Activated CD4-positive, CD25-positive, alpha-beta regulatory T cell treated with anti-CD3 and anti-CD28 coated beads, Interleukin-2, amount 50 U/mL, for 72 hours (primary cell): ENCODE measurements around the gene NPNT.

Source experiments
- DNase-seq: peaks from one replicate; pipeline ENCODE4 v3.0.0; 2021

NPNT gene

DNA sequence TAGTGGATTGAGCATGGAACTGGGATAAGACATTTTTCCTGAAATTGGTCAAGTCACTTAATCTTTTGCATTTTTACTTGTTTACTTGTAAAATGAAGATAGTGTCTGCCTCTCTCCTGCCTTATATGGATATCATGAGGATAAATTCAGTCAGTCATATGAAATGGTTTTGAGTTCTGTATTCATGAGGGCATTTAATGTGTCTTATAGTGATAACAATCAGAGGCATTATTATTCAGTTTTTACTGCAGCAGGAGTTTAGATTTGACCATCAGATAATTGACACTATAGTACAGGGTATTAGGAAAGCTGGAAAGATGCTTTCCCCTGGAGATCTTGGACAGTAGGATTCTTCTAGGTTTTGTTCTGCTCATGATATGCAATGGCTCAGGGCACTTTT is 26.0 kb downstream of the NPNT start:
- no peak for DNase-seq

- no peak for DNase-seq
These were observed 28.4 kb downstream of the NPNT start for GRCh38 chr4:105923497-105924238.

- no peak for DNase-seq
These were observed 29.1 kb downstream of the NPNT start for GRCh38 chr4:105924341-105924740.

- no peak for DNase-seq
These were observed 35.4 kb downstream of the NPNT start for GRCh38 chr4:105930698-105931097.

DNA sequence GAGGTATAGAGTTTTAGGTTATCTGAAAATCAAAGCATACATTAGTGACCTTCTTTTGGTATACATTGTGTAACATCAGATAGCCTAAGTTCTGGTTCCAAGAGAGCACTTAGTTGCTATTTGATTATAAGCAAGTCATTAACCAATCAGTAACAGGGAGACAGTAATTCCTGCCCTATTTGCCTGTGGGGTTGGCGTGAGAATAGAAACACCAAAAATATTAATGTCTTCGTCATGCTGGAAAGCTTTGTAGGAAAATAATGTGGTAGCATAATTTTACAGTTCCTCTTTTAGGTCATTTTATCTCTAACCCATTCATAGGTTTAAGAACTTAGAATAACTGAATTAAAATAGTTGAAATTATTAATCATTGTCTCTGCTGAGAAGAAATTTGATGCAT is 37.8 kb downstream of the NPNT start:
- no peak for DNase-seq

DNA sequence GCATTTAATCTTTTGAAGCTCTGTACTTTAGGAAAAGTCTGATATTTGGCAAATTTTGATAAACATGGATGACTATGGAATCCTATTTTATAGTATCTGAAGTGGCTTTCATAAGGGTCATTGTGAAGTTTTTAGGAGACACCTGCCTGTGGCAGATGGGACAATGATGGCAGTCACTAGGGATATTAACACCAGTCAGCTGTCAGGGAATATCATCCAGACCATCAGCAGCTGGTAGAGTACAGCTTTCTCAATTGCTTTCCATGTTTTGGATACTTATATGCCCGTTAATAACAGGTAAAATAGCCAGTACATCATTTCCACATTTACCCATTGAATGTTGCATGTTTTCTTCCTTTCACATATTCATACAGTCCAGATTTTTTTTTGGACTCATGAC is 39.1 kb downstream of the NPNT start:
- DNase-seq: no peak

DNA sequence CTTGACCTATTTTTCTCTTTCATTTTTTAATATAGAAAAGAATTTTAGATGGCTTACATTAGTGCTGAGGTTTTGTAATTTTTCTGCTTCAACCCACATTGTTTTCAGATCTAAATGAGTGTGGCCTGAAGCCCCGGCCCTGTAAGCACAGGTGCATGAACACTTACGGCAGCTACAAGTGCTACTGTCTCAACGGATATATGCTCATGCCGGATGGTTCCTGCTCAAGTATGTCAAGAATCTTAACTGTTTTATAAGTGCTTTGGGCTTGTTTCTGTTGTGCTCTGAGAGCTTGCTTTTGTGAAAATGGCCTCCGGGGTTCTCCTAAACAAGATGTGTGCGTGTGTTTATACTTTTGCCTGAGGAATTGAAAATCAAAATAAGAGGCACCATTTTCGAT is 41.6 kb downstream of the NPNT start:
- no peak for DNase-seq

DNA sequence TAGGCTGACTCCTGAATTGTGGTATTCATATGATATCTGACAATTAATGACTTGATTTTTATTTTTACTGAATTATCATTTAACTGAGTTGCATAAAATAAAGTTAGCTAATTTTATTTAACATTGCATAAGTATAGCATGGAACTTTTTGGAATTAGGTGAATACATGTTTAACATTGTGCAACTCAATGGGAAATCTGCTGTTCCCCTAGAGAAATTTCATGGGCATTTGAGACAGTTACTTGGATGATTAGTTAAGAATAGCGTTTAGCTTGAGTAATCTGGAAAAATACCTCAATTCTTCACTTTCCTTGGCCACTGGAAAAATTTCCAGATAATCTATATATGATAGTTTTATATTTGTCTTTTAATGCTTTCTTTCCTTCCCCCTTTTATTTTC is 42.5 kb downstream of the NPNT start:
- DNase-seq: no peak

DNA sequence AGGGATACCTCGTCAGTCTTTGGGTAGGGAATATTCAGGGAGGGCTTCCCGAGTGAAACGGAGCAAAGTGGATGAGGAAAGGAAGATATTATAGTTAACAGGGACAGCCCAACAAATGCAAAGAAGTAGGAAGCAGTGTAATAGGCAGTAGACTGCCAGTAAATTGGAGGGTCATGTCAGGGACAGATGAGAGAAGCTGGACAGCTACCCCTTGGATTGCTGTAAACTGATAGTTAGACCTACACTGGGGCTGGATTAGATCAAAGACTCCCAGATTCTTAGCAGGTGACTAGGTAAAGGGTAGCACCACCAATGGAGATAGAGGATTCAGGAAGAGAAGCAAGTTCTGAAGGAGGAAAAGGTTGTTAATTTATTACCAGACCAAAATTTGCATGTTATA is 48.0 kb downstream of the NPNT start:
- DNase-seq: no peak

DNA sequence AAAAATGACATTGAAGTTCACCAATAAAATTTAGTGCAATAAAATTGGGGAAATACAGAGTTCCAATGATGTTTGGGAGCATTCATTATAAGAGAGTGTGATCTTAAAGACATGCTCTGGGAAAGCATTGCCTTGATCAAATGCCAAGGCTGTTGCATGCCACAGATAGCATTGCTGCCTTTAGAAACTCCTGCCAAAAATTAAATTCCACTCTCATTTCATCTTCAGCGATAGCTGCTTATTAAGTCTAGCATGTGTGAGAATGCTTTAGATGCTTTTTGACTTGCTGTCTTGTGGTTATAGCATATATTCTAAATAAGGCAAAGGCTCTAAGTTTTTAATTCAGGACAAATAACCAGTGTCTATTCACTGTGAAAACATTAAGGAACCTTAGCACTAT is 49.3 kb downstream of the NPNT start:
- DNase-seq: no peak

DNA sequence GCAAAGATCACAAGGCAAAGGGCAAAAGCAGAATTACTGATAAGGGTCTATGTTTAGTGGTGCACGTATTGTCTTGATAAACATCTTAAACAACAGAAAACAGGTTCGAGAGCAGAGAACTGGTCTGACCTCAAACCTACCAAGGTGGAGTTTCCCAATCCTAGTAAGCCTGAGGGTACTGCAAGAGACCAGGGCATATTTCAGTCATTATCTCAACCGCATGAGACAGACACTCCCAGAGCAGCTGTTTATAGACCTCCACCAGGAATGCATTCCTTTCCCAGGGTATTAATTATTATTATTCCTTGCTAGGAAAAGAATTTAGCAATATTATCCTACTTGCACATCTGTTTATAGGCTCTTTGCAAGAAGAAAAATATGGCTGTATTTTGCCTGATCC is 51.5 kb downstream of the NPNT start:
- no peak for DNase-seq

DNA sequence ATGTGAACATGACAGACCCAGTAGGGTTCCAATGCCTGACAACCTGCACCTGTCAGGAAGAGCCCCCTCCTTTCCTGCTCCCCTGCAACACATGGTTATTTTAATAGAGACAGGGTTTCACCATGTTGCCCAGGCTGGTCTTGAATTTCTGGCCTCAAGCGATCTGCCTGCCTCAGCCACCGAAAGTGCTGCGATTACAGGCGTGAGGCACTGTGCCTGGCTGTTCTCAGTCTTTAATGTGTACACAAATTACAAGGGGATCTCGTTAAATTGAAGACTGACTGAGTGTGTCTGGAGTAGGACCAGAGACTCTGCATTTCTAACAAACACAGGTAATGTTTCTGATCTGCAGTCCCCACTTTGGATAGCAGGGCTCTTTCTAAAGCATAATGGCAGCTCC is 55.4 kb downstream of the NPNT start:
- DNase-seq: no peak

GRCh38 chr4:105951198-105951597 is 55.9 kb downstream of the NPNT start:
- DNase-seq: no peak

- no peak for DNase-seq
These were observed 57.3 kb downstream of the NPNT start for GRCh38 chr4:105952591-105952990.

DNA sequence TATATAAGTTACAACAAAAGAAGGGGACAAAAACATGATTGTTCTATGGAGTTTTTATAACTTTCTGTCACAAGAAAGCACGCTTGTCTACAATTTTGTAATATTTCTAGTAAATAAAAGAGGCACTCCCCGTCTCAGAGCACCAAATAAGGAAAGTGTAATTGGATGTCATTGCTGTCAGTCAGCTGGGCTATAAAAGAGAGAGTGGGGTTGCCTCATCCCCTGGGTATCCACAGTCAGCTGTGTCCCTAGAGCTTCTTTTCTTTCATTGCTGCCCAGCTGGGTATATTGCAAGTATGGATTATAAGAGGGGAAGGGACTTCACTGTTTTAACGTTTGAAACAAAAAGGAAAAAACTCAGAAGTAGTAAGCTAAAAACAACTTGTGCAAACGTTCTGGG is 61.3 kb downstream of the NPNT start:
- no peak for DNase-seq

DNA sequence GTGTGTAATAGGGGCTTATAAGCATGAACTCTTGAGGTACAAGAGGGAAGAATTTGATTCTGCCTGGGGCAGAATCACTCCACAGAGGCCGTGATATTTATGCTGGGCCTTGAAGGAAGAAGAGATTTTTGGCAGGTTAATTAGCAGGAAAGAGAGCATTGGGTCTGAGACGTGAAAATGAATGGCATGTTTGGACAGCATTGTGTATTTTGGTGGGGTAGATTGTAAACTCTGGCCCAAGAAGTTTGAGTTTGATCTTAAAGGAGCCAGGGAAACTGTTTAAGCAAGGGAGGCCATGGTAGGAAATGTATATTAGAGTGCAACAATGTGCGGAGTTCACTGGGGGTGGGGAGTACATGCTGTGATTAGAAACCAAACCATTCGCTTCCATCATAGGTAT is 62.4 kb downstream of the NPNT start:
- DNase-seq: no peak

DNA sequence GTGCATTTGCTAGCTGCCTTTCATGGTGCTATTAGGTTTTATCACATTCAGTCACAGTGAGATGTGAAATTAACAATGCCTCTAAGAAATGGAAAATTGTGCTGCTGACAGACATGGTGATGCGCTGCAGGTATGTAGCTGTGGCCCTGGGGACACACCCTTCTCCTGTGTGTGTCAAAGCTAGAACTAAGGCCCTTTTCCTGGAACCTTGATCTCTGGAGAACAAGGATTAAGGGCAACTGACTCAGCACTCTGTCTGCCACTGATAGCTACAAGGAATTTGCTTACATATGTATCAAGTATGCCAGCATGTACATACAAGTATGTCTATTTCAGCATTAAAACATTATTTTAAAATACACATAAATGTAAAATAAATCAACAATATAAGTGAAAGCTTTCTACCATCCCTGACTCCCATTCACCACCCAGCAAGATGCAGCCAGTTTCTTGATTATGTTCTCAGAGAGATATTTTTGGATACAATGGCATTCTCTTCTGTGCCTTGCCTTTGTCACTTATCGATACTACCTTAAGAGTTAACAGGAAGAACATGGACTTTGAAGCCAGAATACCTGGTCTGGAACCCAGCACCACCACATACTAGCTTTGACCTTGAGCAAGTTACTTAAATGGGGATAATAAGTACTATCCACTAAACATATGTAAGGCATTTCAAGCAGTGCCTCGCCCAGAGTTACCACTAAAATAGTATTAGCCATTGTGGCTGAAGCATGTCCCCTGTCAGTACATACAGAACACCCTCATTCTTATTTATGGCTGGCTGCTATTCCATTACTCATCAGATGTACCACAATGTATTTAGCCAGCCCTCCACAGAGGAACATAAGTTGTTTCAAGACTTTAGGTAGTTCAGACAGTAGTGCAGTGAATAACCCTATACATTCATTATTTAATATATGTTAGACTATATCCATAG is 68.5 kb downstream of the NPNT start:
- no peak for DNase-seq

- no peak for DNase-seq
These were observed 70.0 kb downstream of the NPNT start for GRCh38 chr4:105965183-105965800.

GRCh38 chr4:105966051-105966450 is 70.8 kb downstream of the NPNT start:
- DNase-seq: no peak

GRCh38 chr4:105967058-105967658 is 71.9 kb downstream of the NPNT start:
- DNase-seq: no peak

DNA sequence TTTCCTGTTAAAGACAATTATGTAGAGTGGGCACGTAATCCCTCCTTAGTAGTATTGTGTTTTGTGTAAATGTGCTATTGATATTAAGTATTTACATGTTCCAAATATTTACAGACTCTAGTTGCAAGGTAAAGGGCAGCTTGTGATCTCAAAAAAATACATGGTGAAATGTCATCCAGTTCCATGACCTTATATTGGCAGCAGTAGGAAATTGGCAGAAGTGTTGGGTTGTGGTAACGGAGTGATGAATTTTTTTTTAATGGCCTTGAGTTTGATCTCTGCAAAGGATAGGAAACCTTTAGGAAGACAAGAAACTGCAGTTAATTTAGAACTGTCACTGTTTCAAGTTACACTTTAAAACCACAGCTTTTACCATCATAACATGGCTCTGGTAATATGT is 74.3 kb downstream of the NPNT start:
- no peak for DNase-seq

DNA sequence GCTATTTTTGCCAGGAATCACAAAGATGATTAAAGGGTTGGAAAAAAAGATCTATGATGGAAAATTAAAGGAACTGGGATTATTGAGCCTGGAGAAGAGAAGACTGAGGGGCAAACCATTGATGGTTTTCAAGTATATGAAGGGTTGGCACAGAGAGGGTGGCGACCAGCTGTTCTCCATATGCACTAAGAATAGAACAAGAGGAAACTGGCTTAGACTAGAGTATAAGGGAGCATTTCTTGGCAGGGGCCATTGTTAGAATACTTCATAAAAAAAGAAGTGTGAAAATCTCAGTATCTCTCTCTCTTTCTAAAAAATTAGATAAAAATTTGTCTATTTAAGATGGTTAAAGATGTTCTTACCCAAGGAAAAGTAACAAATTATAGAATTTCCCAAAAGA is 75.1 kb downstream of the NPNT start:
- no peak for DNase-seq

DNA sequence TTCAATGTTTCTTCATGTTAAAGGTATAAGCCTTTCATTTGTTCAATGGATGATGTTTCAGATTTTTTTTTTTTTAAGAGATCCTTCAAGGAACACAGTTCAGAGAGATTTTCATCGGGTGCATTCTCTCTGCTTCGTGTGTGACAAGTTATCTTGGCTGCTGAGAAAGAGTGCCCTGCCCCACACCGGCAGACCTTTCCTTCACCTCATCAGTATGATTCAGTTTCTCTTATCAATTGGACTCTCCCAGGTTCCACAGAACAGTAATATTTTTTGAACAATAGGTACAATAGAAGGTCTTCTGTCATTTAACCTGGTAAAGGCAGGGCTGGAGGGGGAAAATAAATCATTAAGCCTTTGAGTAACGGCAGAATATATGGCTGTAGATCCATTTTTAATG is 75.8 kb downstream of the NPNT start:
- DNase-seq: no peak
